GM12891 (cell line): Measurements from ENCODE around the gene SLC6A19.

Source experiments
- POLR2A ChIP-seq: IDR thresholded peaks from 2 replicates; pipeline ENCODE4 v1.6.1; 2011; ENCODE audit warnings: low read depth, low read length, control low read depth
- POLR2AphosphoS5 ChIP-seq: IDR thresholded peaks from 2 replicates; pipeline ENCODE4 v1.6.1; 2011; ENCODE audit warnings: low read depth, low read length, control low read depth
- TAF1 ChIP-seq: IDR thresholded peaks from 2 replicates; pipeline ENCODE4 v1.6.1; 2011; ENCODE audit warnings: low read depth, low read length, control low read depth

- TF ChIP-seq POLR2AphosphoS5, result no peak
- TF ChIP-seq POLR2A, result no peak
- no peak for TF ChIP-seq TAF1
Measured at GRCh38 chr5:1223278-1223670, 21.9 kb downstream of the SLC6A19 start.
